NCI-H2171 treated with DMSO at 0.1 percent for 48 hours (cell line): ENCODE measurements around the gene SLC9C1.

ENCODE experiments used
- DNase-seq: peaks from one replicate; lab custom pipeline; 2025; lab: John Stamatoyannopoulos, UW

Gene SLC9C1

DNA sequence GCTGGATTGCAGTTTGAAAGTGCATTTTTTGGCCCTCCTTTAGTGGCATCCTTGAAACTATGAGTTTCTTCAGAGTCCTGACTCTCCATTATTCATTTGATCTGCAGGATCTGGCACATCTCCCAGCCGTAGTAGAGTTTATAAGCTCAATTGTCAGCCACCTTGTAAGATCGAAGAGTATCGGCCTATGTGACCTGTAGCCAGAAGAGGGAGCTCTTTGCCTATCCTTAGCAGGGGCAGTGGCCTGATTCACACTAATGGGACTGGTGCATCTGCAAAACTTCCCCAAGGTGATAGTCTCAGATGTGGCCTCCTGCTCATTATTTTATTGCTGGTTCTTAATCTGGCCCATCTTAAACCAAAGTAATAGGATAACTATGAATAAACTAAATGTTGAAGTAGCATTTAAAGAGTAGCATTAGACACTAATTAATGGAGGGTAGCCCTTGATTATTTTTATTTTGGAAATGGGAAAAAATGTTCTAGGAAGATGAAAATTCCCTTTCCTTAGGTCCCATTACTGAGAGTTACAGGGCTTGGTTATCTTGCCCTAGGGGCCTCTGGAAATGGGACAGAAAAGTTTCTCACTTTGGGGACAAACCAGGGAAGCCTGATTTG, 182.1 kb downstream of the SLC9C1 start:
- DNase-seq: peak; percentile 84

DNA sequence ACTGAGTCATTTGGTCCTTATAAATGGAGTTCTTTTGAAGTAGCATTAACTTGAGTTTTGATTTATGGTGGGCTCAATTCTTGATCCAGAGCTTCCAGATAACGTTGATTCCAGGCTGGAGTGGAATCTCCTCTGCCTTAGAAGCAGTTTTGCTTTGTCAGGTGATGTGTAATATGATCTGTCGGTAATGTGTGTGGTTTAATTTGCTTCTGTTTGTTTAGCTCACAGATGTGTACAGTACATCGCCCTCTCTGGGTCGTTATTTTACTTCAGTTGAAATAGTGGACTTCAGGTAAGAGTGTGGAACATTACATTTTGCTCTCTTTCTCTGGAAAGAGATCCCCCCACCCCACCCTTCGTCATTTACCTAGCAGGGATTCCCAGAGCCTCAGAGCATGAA, 184.7 kb downstream of the SLC9C1 start:
- DNase-seq: peak; percentile 88

DNA sequence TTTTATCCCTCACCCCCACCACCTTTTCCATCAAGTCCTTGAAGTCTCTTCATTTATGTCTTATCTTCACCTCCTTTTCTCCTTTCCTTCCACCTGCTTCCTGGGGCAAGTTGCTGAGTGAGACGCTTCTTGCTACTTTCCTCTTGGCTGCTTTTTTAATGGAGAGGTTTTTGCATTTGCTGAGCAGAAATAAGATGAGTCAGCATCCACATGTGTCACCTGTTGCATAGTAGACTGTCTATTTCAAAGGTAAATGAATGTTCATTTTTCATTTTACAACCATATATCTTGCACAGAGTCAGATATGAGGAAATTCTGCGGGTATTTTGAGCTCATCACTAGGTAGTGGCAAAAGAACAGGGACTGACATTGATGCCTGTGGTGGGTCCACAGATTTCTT, 189.2 kb downstream of the SLC9C1 start:
- no peak for DNase-seq

DNA sequence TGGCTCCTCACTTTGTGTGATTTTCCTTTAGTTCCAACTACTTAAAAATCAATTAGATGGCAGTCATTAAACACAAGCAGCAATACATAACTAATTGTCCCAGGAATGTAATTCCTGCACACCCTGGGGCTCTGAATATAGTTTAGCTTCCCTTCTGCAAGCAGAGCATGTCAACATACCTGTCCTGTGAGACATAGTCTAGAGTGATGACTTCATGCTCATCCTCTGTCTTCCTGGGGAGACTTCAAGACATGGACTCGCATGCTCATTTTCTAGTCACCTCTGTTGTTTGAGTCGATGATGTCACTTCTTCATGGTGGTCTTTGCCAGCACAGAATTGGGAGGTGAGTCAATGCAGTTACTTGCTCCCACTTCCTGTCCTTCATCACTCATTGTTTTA, 192.1 kb downstream of the SLC9C1 start:
- DNase-seq: no peak

DNA sequence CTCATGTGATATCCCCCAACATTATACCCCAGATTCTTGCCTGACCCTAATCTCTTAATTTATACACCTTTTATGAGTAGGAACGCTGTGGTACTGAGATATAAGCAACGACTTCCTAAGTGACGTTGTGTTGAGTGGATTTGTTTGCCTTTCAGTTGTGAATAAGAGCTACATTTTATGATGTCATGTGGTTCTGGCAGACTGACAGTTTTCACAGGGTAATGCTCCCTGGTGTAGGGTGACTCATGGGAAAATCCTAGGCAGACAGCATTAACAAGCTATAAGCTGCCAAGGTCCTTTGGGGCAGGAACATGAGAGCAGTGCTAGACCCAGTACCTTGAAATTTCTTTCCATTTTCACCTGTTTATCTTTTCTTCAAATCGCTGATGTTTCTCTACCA, 196.6 kb downstream of the SLC9C1 start:
- DNase-seq: peak; percentile 76

DNA sequence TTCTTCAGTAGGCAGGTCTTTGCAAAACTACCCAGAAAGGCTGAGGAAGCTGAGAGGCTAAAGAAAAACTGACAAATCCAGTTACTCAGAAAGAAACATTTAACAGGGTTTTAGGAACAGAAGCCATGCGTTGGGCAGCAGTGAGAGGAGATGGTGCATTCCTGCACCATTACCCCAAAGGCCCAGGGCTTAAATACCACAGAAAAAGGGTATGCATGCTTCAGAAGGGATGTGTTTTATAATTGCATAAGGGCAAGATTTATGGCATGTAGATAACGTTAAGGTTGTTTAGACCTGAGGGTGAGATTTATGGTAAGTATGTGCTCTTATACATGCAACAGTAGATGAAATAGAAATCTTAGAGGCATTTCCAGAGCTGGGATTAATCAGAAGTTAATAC, 197.8 kb downstream of the SLC9C1 start:
- no peak for DNase-seq

DNA sequence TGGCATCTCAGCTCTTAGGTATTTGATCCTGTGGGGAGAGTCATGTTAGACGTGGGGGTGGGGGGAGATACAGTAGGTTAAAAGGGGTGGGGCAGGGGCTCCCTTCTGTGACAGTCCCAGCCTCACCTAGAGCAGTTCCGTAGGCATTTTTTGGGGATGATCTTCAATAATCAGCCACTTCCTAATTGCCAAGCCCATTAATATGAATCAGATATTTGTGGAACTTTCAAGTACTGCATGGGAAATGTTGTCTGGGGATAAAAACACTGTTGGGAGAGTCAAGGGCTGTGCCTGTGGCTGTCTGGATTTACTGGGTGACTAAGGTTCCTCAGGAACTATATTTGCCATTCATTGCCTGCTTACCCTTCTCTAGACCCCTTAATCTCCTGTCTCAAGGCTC, 198.3 kb downstream of the SLC9C1 start:
- DNase-seq: no peak

DNA sequence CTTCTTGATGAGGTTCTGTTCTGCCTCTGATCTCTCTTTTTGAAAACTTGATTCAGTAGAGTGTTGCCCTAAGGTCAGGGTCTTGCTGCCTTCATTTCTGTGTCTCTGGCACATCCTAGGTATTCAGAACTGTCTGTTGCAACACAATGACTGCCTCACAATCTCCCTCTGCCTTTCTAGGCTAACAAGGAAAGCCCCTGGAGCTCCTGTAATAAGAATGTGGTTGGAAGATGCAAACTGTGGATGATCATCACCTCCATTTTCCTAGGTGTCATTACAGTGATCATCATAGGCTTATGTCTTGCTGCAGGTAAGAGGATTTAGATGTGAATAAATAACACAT, 200.9 kb downstream of the SLC9C1 start:
- no peak for DNase-seq

DNA sequence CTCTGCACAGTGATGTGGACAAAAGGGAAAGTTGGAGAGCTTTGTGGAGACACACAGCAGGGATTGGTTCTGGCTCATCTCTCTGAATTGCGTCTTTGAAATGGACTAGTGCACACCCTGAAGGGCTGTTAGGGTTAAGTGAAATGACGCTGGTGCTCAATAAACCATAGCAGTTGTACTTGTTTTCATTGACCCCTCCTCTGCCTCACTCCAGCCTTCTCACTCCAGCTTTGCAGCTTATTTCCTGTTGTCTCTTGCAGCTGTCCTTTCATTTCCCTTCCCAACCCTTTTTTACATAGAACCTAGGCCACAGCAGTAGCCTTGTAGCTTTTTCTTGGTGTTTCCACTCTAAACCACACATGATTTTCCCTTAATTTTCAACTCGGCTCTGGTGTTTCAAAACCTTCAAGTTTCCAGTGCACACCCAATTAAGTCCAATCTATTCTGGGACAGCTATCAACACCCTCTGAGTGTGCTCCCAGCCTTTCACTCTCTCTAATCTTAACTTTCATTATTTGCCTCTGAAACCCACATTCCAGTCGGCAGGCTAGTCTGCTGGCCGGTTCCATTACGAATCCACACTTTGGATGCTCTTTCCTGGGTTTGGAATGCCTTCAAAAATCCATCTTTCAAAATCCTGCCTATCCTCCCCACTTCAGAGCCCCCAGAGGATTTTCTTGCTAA, 201.4 kb downstream of the SLC9C1 start:
- no peak for DNase-seq

DNA sequence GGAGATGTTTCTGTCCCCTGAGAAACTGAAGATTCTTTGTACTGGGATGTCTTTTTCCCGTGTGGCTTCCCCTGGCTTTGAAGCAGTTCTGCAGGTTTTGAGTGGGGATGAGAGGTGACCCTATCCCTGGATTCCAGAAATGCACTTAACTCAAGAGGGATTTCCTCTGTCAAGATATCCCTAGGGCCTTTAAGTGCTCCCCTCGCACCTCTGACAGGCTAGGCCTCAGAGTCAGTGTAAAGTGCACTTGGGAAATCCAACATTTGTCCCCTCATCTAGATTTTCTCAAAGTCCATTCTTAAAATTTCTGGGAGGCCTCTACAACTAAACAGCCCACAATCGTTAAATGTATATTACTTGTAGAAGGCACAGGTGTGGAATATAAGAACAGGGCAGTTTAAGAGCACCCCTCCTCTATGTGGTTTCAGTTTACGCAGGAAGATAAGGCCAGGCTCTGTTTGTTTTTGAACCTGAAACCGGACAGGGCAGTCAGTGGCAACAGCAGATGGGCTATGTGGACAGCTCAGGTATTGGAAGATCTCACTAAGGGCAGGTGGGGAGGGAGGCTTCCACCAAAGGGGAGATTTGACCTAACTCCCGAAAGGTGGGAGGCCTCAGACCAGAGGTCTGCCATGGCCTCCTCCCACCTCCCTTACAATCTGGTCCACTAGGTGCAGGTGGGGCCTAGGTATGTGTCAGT, 203.0 kb downstream of the SLC9C1 start:
- no peak for DNase-seq
